ENCODE measurements around the gene EHHADH.

GRCh38 chr3:185151101-185151963, 102.5 kb downstream of the EHHADH start:
- TF ChIP-seq FOXM1 (IDR thresholded peaks at IDR 0.05; ENCODE audit: low read depth) (no peak), EP300 (IDR thresholded peaks at IDR 0.05; ENCODE audit: borderline replicate concordance in 1 of 2, low read depth in 1 of 2, low read length in 1 of 2) (no peak), CHD2 (IDR thresholded peaks at IDR 0.05; ENCODE audit: low read length, partially characterized antibody) (no peak), RAD21 (IDR thresholded peaks at IDR 0.05; ENCODE audit: low read length) (no peak), RCOR1 (IDR thresholded peaks at IDR 0.05; ENCODE audit: low read length) (no peak), CTCF (IDR thresholded peaks at IDR 0.05) (no peak), NRF1 (IDR thresholded peaks at IDR 0.05; ENCODE audit: low read depth, low read length) (no peak), NFIC (IDR thresholded peaks at IDR 0.05; ENCODE audit: borderline replicate concordance) (no peak)
